Ovary (tissue), 9 donors: ENCODE results near the gene DYRK1A. TPM values are rescaled to one million over a fixed set of nuclear protein-coding genes. Genes with fewer than 3 reads are reported as not detected.
A peak's percentile ranks its signal among the peaks of the same experiment; 100 is the strongest.

Experiments
- DNase-seq, 5 donors: peaks; one replicate each; pipeline ENCODE4 v3.0.0-alpha.2; 2019 to 2020
- H3K27ac ChIP-seq, 2 donors: fragments of 200-600 bp; one replicate each; pipeline versions ENCODE4 v1.5.1 to v1.8.0; 2019 to 2022
- H3K27me3 ChIP-seq: fragments of 200-600 bp; one replicate; pipeline ENCODE4 v1.8.0; 2022
- H3K36me3 ChIP-seq: fragments of 200-600 bp; sonication (generic); one replicate; pipeline ENCODE4 v1.5.1; 2019
- H3K4me1 ChIP-seq: one replicate; pipeline ENCODE4 v1.8.1; 2013; ENCODE audit warnings: mild to moderate bottlenecking, moderate library complexity; ENCODE audit not compliant: insufficient read depth
- H3K4me3 ChIP-seq: fragments of 200-600 bp; sonication (generic); one replicate; pipeline ENCODE4 v1.5.1; 2017
- H3K9me3 ChIP-seq, 2 donors: fragments of 200-600 bp in 1 of 2; sonication (generic) in 1 of 2; one replicate each; pipeline versions ENCODE4 v1.5.1 to v1.8.1; 2013 to 2019; ENCODE audit warnings: mild to moderate bottlenecking in 1 of 2, moderate library complexity in 1 of 2
- EP300 ChIP-seq: sonication (generic); formaldehyde crosslinking; IDR thresholded peaks from one replicate; pipeline ENCODE4 v1.6.1; 2017; ENCODE audit warnings: antibody characterized with exemption
- POLR2A ChIP-seq: fragments of 450-650 bp; IDR thresholded peaks from one replicate; pipeline ENCODE4 v1.6.1; 2017; ENCODE audit warnings: antibody characterized with exemption, mild to moderate bottlenecking, moderate library complexity
- WGBS, 3 donors: extraction: QIAGEN DNeasy Blood & Tissue Kit in 1 of 3; methylation state at CpG; one replicate each; pipeline versions ENCODE4 v1.1.5 to v1.1.7; 2013 to 2017; 5-methylcytosine and 5-hydroxymethylcytosine counted together
- intact Hi-C, 4 donors: fragments of 100-400 bp; cut with DNase I; formaldehyde crosslinking; loops; one replicate each; pipeline versions ENCODE4 v1.11.0 to v1.15.1; 2022 to 2023
- polyA plus RNA-seq, 2 donors: library from polyadenylated mRNA; stranded (reverse); fragments of 200-250 nt in 1 of 2; fragments of 350-450 nt in 1 of 2; fragmentation: Illumina TruSeq in 1 of 2; extraction: RNeasy Lipid Tissue Mini Kit (QIAGEN cat#74804) in 1 of 2; gene quantifications; one replicate each; pipeline ENCODE4 v1.2.3, GENCODE V29; 2013 to 2014
- total RNA-seq, 7 donors: library from RNA; depleted of rRNA in 2 of 7; stranded (reverse); fragments of >200 nt in 2 of 7; fragmentation: NEBNext Ultra II Directional in 3 of 7; extraction: Animal tissue kit (Norgen Biotek cat#: 25700) in 3 of 7; gene quantifications; one replicate each; pipeline versions ENCODE4 v1.1.0 to v1.2.4, GENCODE V29; 2016 to 2023
- TF ChIP-seq, protein P1 (sequence below), 3 donors: fragments of 450-650 bp in 2 of 3; fragments of 200-600 bp in 1 of 3; IDR thresholded peaks; one replicate each; pipeline versions ENCODE4 v1.5.1 to v1.8.0; 2016 to 2022; ENCODE audit warnings: antibody characterized with exemption in 3 of 3, mild to moderate bottlenecking in 1 of 3
- donor health status: DM: no; HTN: no; CAD: no; lungs with moderate emphysema.
- donor health status: DM: no; HTN: no; CAD: no.
- donor health status: Bipolar disorder and iron deficiency.
- donor health status: DM: yes; HTN: yes; CAD: no.
- donor health status: DM: no; HTN: no; CAD: no.
- donor health status: DM: yes; HTN: yes; CAD: no.

Gene DYRK1A
- total and polyA plus RNA-seq, 9 donors = 30.9 to 89.0 (median 73.9) TPM

GRCh38 chr21:37357691-37358090, 8.9 kb upstream of the DYRK1A start:
- 63 to 74% (median 71%) methylated on average over 4 of the region's 4 CpGs for WGBS, 3 donors
- DNase-seq = no peak
- intact Hi-C loops = no loop called here
- Histone ChIP-seq H3K4me1 (no peaks in the 10 kb centered on the region), H3K9me3 (no peaks in the 10 kb centered on the region), H3K36me3 (no peaks in the 10 kb centered on the region), H3K27ac (no peak overlapping the region), H3K4me3 (no peak overlapping the region), H3K27me3 (no peaks in the 10 kb centered on the region)
- no peak for TF ChIP-seq POLR2A
- no peak for TF ChIP-seq EP300
- TF ChIP-seq, protein P1, sequence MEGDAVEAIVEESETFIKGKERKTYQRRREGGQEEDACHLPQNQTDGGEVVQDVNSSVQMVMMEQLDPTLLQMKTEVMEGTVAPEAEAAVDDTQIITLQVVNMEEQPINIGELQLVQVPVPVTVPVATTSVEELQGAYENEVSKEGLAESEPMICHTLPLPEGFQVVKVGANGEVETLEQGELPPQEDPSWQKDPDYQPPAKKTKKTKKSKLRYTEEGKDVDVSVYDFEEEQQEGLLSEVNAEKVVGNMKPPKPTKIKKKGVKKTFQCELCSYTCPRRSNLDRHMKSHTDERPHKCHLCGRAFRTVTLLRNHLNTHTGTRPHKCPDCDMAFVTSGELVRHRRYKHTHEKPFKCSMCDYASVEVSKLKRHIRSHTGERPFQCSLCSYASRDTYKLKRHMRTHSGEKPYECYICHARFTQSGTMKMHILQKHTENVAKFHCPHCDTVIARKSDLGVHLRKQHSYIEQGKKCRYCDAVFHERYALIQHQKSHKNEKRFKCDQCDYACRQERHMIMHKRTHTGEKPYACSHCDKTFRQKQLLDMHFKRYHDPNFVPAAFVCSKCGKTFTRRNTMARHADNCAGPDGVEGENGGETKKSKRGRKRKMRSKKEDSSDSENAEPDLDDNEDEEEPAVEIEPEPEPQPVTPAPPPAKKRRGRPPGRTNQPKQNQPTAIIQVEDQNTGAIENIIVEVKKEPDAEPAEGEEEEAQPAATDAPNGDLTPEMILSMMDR (IDR thresholded peaks at IDR 0.05) = no peak

- no peaks in the 10 kb centered on the region for H3K9me3 ChIP-seq
- H3K36me3 ChIP-seq = no peaks in the 10 kb centered on the region
- H3K4me3 ChIP-seq = no peak overlapping the region
- 21 to 32% (median 25%) methylated on average over 7 of the region's 7 CpGs for WGBS, 3 donors
- intact Hi-C loops = no loop called here
- no peaks in the 10 kb centered on the region for H3K4me1 ChIP-seq
- H3K27me3 ChIP-seq = no peaks in the 10 kb centered on the region
- no peak overlapping the region for H3K27ac ChIP-seq
- DNase-seq = no peak
- TF ChIP-seq EP300 = no peak
- TF ChIP-seq, protein P1 (IDR thresholded peaks at IDR 0.05) = no peak
- no peak for TF ChIP-seq POLR2A
Observed at GRCh38 chr21:37358397-37358796, 8.2 kb upstream of the DYRK1A start.

DNA sequence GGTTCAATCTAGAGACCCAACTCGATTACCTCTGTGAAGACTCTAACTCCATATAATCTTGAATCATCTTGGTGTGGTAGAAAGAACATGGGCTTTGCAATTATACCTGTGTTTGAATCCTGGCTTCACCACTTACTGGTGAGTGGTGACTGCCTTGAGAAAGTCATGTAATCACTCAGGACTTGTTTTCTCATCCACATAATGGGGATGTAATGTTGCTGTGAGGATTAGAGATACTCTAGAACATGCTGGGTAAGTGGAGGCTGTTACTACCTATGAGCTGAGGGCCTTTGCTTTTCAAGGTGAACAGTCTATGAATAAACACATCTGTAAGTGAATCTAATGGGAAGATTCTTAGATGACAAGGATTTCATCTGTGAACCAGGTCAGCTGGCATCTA, 2.6 kb upstream of the DYRK1A start:
- no peaks in the 10 kb centered on the region for H3K27me3 ChIP-seq
- no peaks in the 10 kb centered on the region for H3K4me1 ChIP-seq
- 89 to 94% (median 93%) methylated on average over 1 of the region's 1 CpG for WGBS, 3 donors
- no peak for DNase-seq
- no peak overlapping the region for H3K4me3 ChIP-seq
- no peaks in the 10 kb centered on the region for H3K9me3 ChIP-seq
- TF ChIP-seq, protein P1 (IDR thresholded peaks at IDR 0.05) = no peak
- TF ChIP-seq POLR2A = no peak
- no peak for TF ChIP-seq EP300
- no peaks in the 10 kb centered on the region for H3K36me3 ChIP-seq
- no peak overlapping the region for H3K27ac ChIP-seq
- intact Hi-C loops = loop anchor here in 1 of 4 donors (2.0 kb wide), 1 partner anchor 97 kb away; the partner anchor contains the start of gene VPS26C

DNA sequence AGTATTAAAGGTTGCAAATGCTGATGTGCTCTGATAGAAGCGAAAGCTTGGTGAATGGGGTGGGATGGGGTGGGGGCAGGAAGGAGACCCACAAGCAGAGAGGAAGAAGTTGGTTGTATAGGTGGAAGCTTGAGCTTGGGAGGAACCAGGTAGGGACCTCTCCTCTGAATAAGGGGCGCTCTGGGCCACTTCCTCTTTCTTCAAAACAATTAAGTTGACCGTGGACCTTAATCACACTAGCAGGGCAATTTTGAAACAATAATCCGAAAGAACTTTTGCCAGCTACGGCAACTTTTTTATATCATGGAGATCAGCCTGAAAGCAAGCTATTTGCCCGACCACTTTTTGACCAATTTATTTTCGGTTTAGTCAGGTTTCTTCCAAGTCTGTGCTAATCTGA, 1.9 kb upstream of the DYRK1A start:
- Histone ChIP-seq H3K4me1 (no peaks in the 10 kb centered on the region), H3K9me3 (no peaks in the 10 kb centered on the region), H3K27me3 (no peaks in the 10 kb centered on the region), H3K27ac (peak overlapping the region in 1 of 2 donors; percentile 99), H3K4me3 (no peak overlapping the region), H3K36me3 (no peaks in the 10 kb centered on the region)
- DNase-seq = no peak
- 70 to 77% (median 77%) methylated on average over 7 of the region's 7 CpGs for WGBS, 3 donors
- TF ChIP-seq EP300 = no peak
- intact Hi-C loops = loop anchor here in 2 of 4 donors (2.0 to 5.0 kb wide), 3 partner anchors 98 to 292 kb away; partner anchors contain the start of genes PIGP (in 1 of the 2), TTC3 (in 1 of the 2) and VPS26C (in 1 of the 2)
